Chondrocyte (in vitro differentiated cells): ENCODE measurements around the gene MESP1. TPM values are rescaled to one million over a fixed set of nuclear protein-coding genes. Genes with fewer than 3 reads are reported as not detected.

ENCODE experiments used
- DNase-seq: peaks from one replicate; pipeline ENCODE4 v3.0.0; 2021; ENCODE audit warnings: mixed read lengths, low spot score
- H3K27ac Mint-ChIP-seq: one replicate; pipeline ENCODE4 v1.8.0; 2021; ENCODE audit warnings: mild to moderate bottlenecking, moderate library complexity, mixed read lengths; ENCODE audit not compliant: unreplicated experiment
- H3K27me3 Mint-ChIP-seq: 2 replicates; pipeline ENCODE4 v1.8.0; 2021; ENCODE audit warnings: low read depth, mixed read lengths
- H3K36me3 Mint-ChIP-seq: 2 replicates; pipeline ENCODE4 v1.8.0; 2021; ENCODE audit warnings: low read depth, mixed read lengths
- H3K4me1 Mint-ChIP-seq: 2 replicates; pipeline ENCODE4 v1.8.0; 2021; ENCODE audit warnings: low read depth, mild to moderate bottlenecking, mixed read lengths
- H3K4me3 Mint-ChIP-seq: one replicate; pipeline ENCODE4 v1.8.0; 2021; ENCODE audit warnings: mild to moderate bottlenecking, moderate library complexity, mixed read lengths; ENCODE audit not compliant: unreplicated experiment
- H3K9me3 Mint-ChIP-seq: 2 replicates; pipeline ENCODE4 v1.8.0; 2021; ENCODE audit warnings: low read depth, mixed read lengths
- total RNA-seq: library from RNA; stranded (reverse); gene quantifications from 3 replicates; pipeline ENCODE4 v1.2.1, GENCODE V29; 2021
- TF ChIP-seq, protein P1 (sequence below): fragments of 200-600 bp; sonication (generic); IDR thresholded peaks from 2 replicates; pipeline ENCODE4 v1.5.0; 2021; ENCODE audit warnings: antibody characterized with exemption, mild to moderate bottlenecking, moderate library complexity

MESP1 gene
- total RNA-seq, 1 donor from 2014 or later, result 0.97 TPM

DNA sequence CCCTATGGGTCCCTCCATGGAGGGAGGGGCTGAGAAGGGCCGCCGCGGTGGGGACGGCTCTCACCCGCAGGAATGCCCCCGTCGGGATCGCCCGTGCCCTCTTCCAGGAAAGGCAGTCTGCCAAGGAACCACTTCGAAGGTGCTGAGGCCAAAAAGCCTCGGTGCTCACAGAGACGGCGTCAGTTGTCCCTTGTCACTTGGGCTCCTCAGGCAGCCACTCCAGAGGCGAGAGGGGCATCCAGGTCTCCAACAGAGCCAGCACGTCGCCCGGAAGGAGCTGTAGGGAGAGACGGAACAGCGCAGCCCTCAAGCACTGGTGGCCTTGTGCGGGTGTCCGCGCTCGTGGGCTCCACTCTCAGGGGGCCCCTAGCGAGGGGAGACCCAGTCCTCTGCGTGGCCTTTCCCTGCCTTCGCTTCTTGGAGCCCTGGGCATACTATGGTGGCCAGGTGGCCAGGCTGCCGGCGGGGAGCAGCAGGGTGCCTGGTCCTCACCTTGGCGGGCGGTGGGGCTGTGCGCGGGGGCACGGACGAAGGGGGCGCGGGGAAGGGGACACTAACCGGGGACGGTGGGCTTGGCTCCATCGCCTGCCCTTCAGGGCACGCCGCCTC is 994 bp downstream of the MESP1 start:
- DNase-seq, result no peak
- H3K36me3 Mint-ChIP-seq, result no peaks in the 10 kb centered on the region
- TF ChIP-seq, protein P1, sequence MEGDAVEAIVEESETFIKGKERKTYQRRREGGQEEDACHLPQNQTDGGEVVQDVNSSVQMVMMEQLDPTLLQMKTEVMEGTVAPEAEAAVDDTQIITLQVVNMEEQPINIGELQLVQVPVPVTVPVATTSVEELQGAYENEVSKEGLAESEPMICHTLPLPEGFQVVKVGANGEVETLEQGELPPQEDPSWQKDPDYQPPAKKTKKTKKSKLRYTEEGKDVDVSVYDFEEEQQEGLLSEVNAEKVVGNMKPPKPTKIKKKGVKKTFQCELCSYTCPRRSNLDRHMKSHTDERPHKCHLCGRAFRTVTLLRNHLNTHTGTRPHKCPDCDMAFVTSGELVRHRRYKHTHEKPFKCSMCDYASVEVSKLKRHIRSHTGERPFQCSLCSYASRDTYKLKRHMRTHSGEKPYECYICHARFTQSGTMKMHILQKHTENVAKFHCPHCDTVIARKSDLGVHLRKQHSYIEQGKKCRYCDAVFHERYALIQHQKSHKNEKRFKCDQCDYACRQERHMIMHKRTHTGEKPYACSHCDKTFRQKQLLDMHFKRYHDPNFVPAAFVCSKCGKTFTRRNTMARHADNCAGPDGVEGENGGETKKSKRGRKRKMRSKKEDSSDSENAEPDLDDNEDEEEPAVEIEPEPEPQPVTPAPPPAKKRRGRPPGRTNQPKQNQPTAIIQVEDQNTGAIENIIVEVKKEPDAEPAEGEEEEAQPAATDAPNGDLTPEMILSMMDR, result no peak
- H3K9me3 Mint-ChIP-seq, result no peaks in the 10 kb centered on the region
- H3K4me1 Mint-ChIP-seq, result peaks cover 9% of the 10 kb centered on the region
- peak overlapping the region; percentile 63 for H3K4me3 Mint-ChIP-seq
- H3K27ac Mint-ChIP-seq, result no peak overlapping the region
- H3K27me3 Mint-ChIP-seq, result no peaks in the 10 kb centered on the region

GRCh38 chr15:89749526-89749925 is 1.5 kb downstream of the MESP1 start:
- no peak overlapping the region for H3K27ac Mint-ChIP-seq
- no peak for DNase-seq
- no peaks in the 10 kb centered on the region for H3K9me3 Mint-ChIP-seq
- no peaks in the 10 kb centered on the region for H3K36me3 Mint-ChIP-seq
- TF ChIP-seq, protein P1, result no peak
- peaks cover 6% of the 10 kb centered on the region for H3K4me1 Mint-ChIP-seq
- H3K4me3 Mint-ChIP-seq, result peak overlapping the region; percentile 63
- no peaks in the 10 kb centered on the region for H3K27me3 Mint-ChIP-seq

GRCh38 chr15:89749054-89749453 is 2.0 kb downstream of the MESP1 start:
- Mint-ChIP-seq H3K9me3 (no peaks in the 10 kb centered on the region), H3K36me3 (no peaks in the 10 kb centered on the region), H3K4me3 (no peak overlapping the region), H3K27me3 (no peaks in the 10 kb centered on the region), H3K27ac (no peak overlapping the region), H3K4me1 (peaks cover 5% of the 10 kb centered on the region)
- TF ChIP-seq, protein P1, result no peak
- no peak for DNase-seq

DNA sequence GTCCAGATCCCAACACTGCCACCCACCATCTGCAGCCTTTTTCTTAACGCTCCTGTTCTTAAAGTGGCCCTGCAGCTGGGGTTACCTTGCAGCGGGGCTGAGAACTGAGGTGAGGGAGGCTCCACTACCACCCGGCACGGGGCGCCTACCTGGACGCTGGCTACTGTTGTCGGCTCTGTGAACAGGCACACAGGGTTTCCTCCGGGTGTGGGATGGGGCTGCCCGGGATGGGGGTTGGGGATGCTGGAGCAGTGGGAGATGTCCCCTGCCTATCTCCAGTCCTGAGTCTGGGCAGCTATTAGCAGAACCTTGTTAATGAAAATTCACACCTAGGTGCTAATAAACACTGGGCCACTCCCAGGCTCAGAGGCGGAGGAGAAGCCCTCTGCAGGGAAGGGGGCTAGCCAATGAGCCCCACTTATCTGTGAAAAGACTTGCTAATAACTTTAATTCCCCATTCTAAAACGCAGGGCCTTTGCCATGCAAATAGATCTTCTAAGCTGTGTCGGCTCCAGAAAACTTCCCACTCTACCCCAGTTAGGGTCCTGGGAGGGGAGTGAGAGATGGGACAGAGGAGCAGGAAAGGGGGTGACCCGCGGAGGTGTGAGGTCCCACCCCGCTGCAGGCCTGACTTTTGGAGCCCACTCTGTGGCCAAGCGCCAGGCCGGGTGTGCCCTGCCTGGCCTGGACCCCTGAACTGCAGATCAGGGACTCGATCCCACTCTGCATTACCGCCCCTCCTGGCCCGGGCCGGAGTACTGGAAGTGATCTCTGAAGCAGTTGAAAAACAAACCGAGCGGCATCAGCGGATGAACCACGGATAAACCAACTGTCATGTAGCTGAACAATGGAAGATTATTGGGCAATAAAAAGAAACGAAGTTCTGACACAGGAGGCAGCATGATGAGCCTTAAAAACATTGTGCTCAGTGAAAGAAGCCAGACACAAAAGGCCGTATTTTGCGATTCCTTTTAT is 3.1 kb downstream of the MESP1 start:
- no peak overlapping the region for H3K27ac Mint-ChIP-seq
- H3K4me3 Mint-ChIP-seq, result no peak overlapping the region
- H3K27me3 Mint-ChIP-seq, result no peaks in the 10 kb centered on the region
- H3K4me1 Mint-ChIP-seq, result peaks cover 5% of the 10 kb centered on the region
- no peaks in the 10 kb centered on the region for H3K36me3 Mint-ChIP-seq
- H3K9me3 Mint-ChIP-seq, result no peaks in the 10 kb centered on the region
- DNase-seq, result no peak
- TF ChIP-seq, protein P1, result no peak

DNA sequence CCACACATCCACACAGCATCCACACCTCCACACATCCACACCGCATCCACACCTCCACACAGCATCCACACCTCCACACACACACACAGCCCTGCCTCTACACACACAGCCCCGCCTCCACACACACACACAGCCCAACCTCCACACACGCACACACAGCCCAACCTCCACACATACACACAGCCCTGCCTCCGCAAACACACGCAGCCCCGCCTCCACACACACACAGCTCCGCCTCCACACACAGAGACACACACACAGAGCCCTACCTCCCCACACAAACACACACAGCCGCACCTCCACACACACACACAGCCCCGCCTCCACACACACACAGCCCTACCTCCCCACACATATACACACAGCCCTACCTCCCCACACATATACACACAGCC is 4.7 kb downstream of the MESP1 start:
- H3K9me3 Mint-ChIP-seq, result no peaks in the 10 kb centered on the region
- no peak overlapping the region for H3K4me3 Mint-ChIP-seq
- H3K36me3 Mint-ChIP-seq, result no peaks in the 10 kb centered on the region
- TF ChIP-seq, protein P1, result no peak
- H3K4me1 Mint-ChIP-seq, result peaks cover 5% of the 10 kb centered on the region
- no peak for DNase-seq
- H3K27ac Mint-ChIP-seq, result no peak overlapping the region
- no peaks in the 10 kb centered on the region for H3K27me3 Mint-ChIP-seq
